ENCODE data around the gene USP20.

Gene USP20

GRCh38 chr9:129894120-129894823 lies 59.0 kb downstream of the USP20 start:
- DNase-seq: no peak

GRCh38 chr9:129895376-129896268 lies 60.4 kb downstream of the USP20 start:
- DNase-seq: peak in 1 of 2 experiments; percentile 18

GRCh38 chr9:129897263-129897662 lies 62.0 kb downstream of the USP20 start:
- DNase-seq: no peak

- DNase-seq: no peak
Observed at GRCh38 chr9:129898185-129898584, 62.9 kb downstream of the USP20 start.

- DNase-seq: no peak
Observed at GRCh38 chr9:129899620-129900019, 64.4 kb downstream of the USP20 start.

- no peak for DNase-seq
Observed at GRCh38 chr9:129900263-129901027, 65.2 kb downstream of the USP20 start.

GRCh38 chr9:129901993-129902739 lies 66.9 kb downstream of the USP20 start:
- no peak for DNase-seq

GRCh38 chr9:129902740-129903134 lies 67.5 kb downstream of the USP20 start:
- DNase-seq: no peak

GRCh38 chr9:129904734-129905133 lies 69.5 kb downstream of the USP20 start:
- no peak for DNase-seq

GRCh38 chr9:129906298-129906697 lies 71.0 kb downstream of the USP20 start:
- DNase-seq: no peak

GRCh38 chr9:129907201-129907600 lies 71.9 kb downstream of the USP20 start:
- DNase-seq: no peak

- no peak for DNase-seq
Observed at GRCh38 chr9:129908906-129909305, 73.6 kb downstream of the USP20 start.

GRCh38 chr9:129909851-129910250 lies 74.6 kb downstream of the USP20 start:
- DNase-seq: no peak

GRCh38 chr9:129910628-129911567 lies 75.6 kb downstream of the USP20 start:
- no peak for DNase-seq

GRCh38 chr9:129914051-129914450 lies 78.8 kb downstream of the USP20 start:
- DNase-seq: no peak

- no peak for DNase-seq
Observed at GRCh38 chr9:129916707-129917106, 81.4 kb downstream of the USP20 start.

GRCh38 chr9:129918296-129918950 lies 83.2 kb downstream of the USP20 start:
- no peak for DNase-seq

GRCh38 chr9:129919277-129919676 lies 84.0 kb downstream of the USP20 start:
- no peak for DNase-seq

GRCh38 chr9:129919841-129920240 lies 84.6 kb downstream of the USP20 start:
- DNase-seq: no peak

- DNase-seq: no peak
Observed at GRCh38 chr9:129921905-129922304, 86.6 kb downstream of the USP20 start.

GRCh38 chr9:129923589-129923988 lies 88.3 kb downstream of the USP20 start:
- no peak for DNase-seq

Data from stimulated activated CD4-positive, alpha-beta T cell treated with anti-CD3 and anti-CD28 coated beads, Interleukin-4, amount 100 ng/mL, for 4 hours (primary cell).